Prostate gland (tissue), 2 donors: ENCODE data around the gene HDAC3. TPM values are rescaled to one million over a fixed set of nuclear protein-coding genes. Genes with fewer than 3 reads are reported as not detected.

Source experiments
- DNase-seq: peaks from one replicate; pipeline ENCODE4 v3.0.0-alpha.2; 2019; ENCODE audit warnings: low spot score
- H3K27ac ChIP-seq, 2 donors: fragments of 200-600 bp; sonication (generic); 2 replicates each; pipeline ENCODE4 v1.5.1; 2017 to 2019
- H3K27me3 ChIP-seq: fragments of 200-600 bp; sonication (generic); replicated peaks from 2 replicates; pipeline ENCODE4 v1.5.1; 2019; ENCODE audit not compliant: insufficient read depth
- H3K36me3 ChIP-seq, 2 donors: fragments of 200-600 bp; sonication (generic); 1 replicate in 1 of 2; 2 replicates in 1 of 2; pipeline versions ENCODE4 v1.5.1 to v1.8.1; 2017 to 2019
- H3K4me1 ChIP-seq: fragments of 200-600 bp; sonication (generic); replicated peaks from 2 replicates; pipeline ENCODE4 v1.5.1; 2019
- H3K4me3 ChIP-seq, 2 donors: fragments of 200-600 bp; sonication (generic); 2 replicates each; pipeline ENCODE4 v1.5.1; 2017 to 2019
- H3K9me3 ChIP-seq: fragments of 200-600 bp; sonication (generic); 2 replicates; pipeline ENCODE4 v1.5.1; 2017
- CTCF ChIP-seq, 4 experiments: fragments of 200-600 bp in 2 of 4; fragments of 450-650 bp in 2 of 4; sonication (generic) in 2 of 4; IDR thresholded peaks; 1 replicate in 3 of 4; 2 replicates in 1 of 4; pipeline ENCODE4 v1.5.1; 2016 to 2019; ENCODE audit warnings: antibody characterized with exemption in 4 of 4, mild to moderate bottlenecking in 2 of 4, moderate library complexity in 2 of 4
- POLR2A ChIP-seq: fragments of 450-650 bp; IDR thresholded peaks from one replicate; pipeline ENCODE4 v1.6.1; 2016; ENCODE audit warnings: antibody characterized with exemption, mild to moderate bottlenecking
- POLR2AphosphoS5 ChIP-seq: sonication (generic); formaldehyde crosslinking; IDR thresholded peaks from one replicate; pipeline ENCODE4 v1.6.1; 2017; ENCODE audit warnings: antibody characterized with exemption
- WGBS: methylation state at CpG from one replicate; pipeline ENCODE4 v1.1.5; 2018; 5-methylcytosine and 5-hydroxymethylcytosine counted together
- intact Hi-C: fragments of 100-400 bp; cut with DNase I; formaldehyde crosslinking; loops from one replicate; pipeline ENCODE4 v1.14.2; 2022
- total RNA-seq, 2 donors: library from RNA; depleted of rRNA; stranded (reverse); fragments of >200 nt; gene quantifications; one replicate each; pipeline ENCODE4 v1.1.0, GENCODE V29; 2016

HDAC3 gene
- total RNA-seq, 2 donors from 2014 or later: 54.9 to 74.6 TPM

GRCh38 chr5:141649056-141649688 is 12.5 kb upstream of the HDAC3 start:
- Histone ChIP-seq H3K36me3 (no peaks in the 10 kb centered on the region), H3K4me3 (no peak overlapping the region), H3K27me3 (no peaks in the 10 kb centered on the region), H3K27ac (no peak overlapping the region), H3K9me3 (no peaks in the 10 kb centered on the region), H3K4me1 (peaks cover 5% of the 10 kb centered on the region)
- 92% methylated on average over 17 of the region's 17 CpGs for WGBS
- intact Hi-C loops: no loop called here
- DNase-seq: no peak
- TF ChIP-seq POLR2AphosphoS5 (no peak), POLR2A (no peak), CTCF (IDR thresholded peaks at IDR 0.05) (no peak)

- intact Hi-C loops: no loop called here
- H3K9me3 ChIP-seq: no peaks in the 10 kb centered on the region
- TF ChIP-seq CTCF (IDR thresholded peaks at IDR 0.05) (no peak), POLR2AphosphoS5 (no peak), POLR2A (no peak)
- no peak for DNase-seq
- H3K36me3 ChIP-seq: no peaks in the 10 kb centered on the region
- no peak overlapping the region for H3K4me3 ChIP-seq
- no peaks in the 10 kb centered on the region for H3K27me3 ChIP-seq
- peaks cover 5% of the 10 kb centered on the region for H3K4me1 ChIP-seq
- 90% methylated on average over 3 of the region's 3 CpGs for WGBS
- H3K27ac ChIP-seq: no peak overlapping the region
These were observed 11.2 kb upstream of the HDAC3 start for GRCh38 chr5:141647851-141648250.

GRCh38 chr5:141647242-141647641 is 10.6 kb upstream of the HDAC3 start:
- intact Hi-C loops: no loop called here
- no peaks in the 10 kb centered on the region for H3K27me3 ChIP-seq
- WGBS: 90% methylated on average over 5 of the region's 5 CpGs
- no peak overlapping the region for H3K27ac ChIP-seq
- H3K4me3 ChIP-seq: no peak overlapping the region
- no peak for TF ChIP-seq POLR2AphosphoS5
- TF ChIP-seq CTCF (IDR thresholded peaks at IDR 0.05): no peak
- TF ChIP-seq POLR2A: no peak
- no peak for DNase-seq
- no peaks in the 10 kb centered on the region for H3K9me3 ChIP-seq
- no peaks in the 10 kb centered on the region for H3K36me3 ChIP-seq
- H3K4me1 ChIP-seq: peaks cover 5% of the 10 kb centered on the region

GRCh38 chr5:141646026-141646425 is 9.4 kb upstream of the HDAC3 start:
- Histone ChIP-seq H3K4me1 (peaks cover 5% of the 10 kb centered on the region), H3K9me3 (no peaks in the 10 kb centered on the region), H3K36me3 (no peaks in the 10 kb centered on the region), H3K27me3 (no peaks in the 10 kb centered on the region), H3K27ac (no peak overlapping the region), H3K4me3 (no peak overlapping the region)
- DNase-seq: no peak
- TF ChIP-seq CTCF (IDR thresholded peaks at IDR 0.05) (no peak), POLR2AphosphoS5 (no peak), POLR2A (no peak)
- intact Hi-C loops: no loop called here
- whole genome bisulfite sequencing: 90% methylated on average over 6 of the region's 6 CpGs

GRCh38 chr5:141641634-141642267 is 5.1 kb upstream of the HDAC3 start:
- Histone ChIP-seq H3K27me3 (no peaks in the 10 kb centered on the region), H3K27ac (no peak overlapping the region), H3K4me3 (no peak overlapping the region), H3K9me3 (no peaks in the 10 kb centered on the region), H3K4me1 (no peaks in the 10 kb centered on the region), H3K36me3 (no peaks in the 10 kb centered on the region)
- no peak for DNase-seq
- intact Hi-C loops: no loop called here
- 93% methylated on average over 2 of the region's 2 CpGs for WGBS
- no peak for TF ChIP-seq POLR2AphosphoS5
- TF ChIP-seq CTCF (IDR thresholded peaks at IDR 0.05): peak in 1 of 4 experiments; percentile 12
